GOT3 (cell line): ENCODE measurements around the gene BCDIN3D.
"Not testable (repeated sequence)": the region's sequence is repeated elsewhere in the genome, so short reads cannot be mapped to it uniquely, and the experiment has no call there.

Experiments used
- DNase-seq: peaks from one replicate; lab custom pipeline; 2025; ENCODE audit warnings: mixed read lengths; lab: John Stamatoyannopoulos, UW

Gene BCDIN3D

GRCh38 chr12:49842519-49843352, at the start of gene BCDIN3D:
Gene BCDIN3D (minus strand): TSS chr12:49843106. CDS start chr12:49843087, 19 bp downstream.
- DNase-seq, result peak; percentile 85

GRCh38 chr12:49892084-49892731, 49.3 kb upstream of the BCDIN3D start:
- no peak for DNase-seq

- DNase-seq, result no peak
Measured at GRCh38 chr12:49891476-49891875, 48.6 kb upstream of the BCDIN3D start.

- DNase-seq, result no peak
Measured at GRCh38 chr12:49891012-49891411, 48.1 kb upstream of the BCDIN3D start.

- no peak for DNase-seq
Measured at GRCh38 chr12:49890096-49890461, 47.2 kb upstream of the BCDIN3D start.

- no peak for DNase-seq
Measured at GRCh38 chr12:49889361-49890095, 46.6 kb upstream of the BCDIN3D start.

- DNase-seq, result no peak
Measured at GRCh38 chr12:49888461-49889151, 45.7 kb upstream of the BCDIN3D start.

- DNase-seq, result no peak
Measured at GRCh38 chr12:49887536-49888401, 44.9 kb upstream of the BCDIN3D start.

GRCh38 chr12:49887091-49887490, 44.2 kb upstream of the BCDIN3D start:
- DNase-seq, result no peak

GRCh38 chr12:49885663-49886461, 43.0 kb upstream of the BCDIN3D start:
- no peak for DNase-seq

GRCh38 chr12:49885118-49885517, 42.2 kb upstream of the BCDIN3D start:
- DNase-seq, result no peak

- no peak for DNase-seq
Measured at GRCh38 chr12:49882851-49883464, 40.1 kb upstream of the BCDIN3D start.

- no peak for DNase-seq
Measured at GRCh38 chr12:49882248-49882850, 39.4 kb upstream of the BCDIN3D start.

GRCh38 chr12:49881415-49882247, 38.7 kb upstream of the BCDIN3D start:
- no peak for DNase-seq

- DNase-seq, result no peak
Measured at GRCh38 chr12:49880756-49881414, 38.0 kb upstream of the BCDIN3D start.

GRCh38 chr12:49879065-49879464, 36.2 kb upstream of the BCDIN3D start:
- not testable (repeated sequence) for DNase-seq

GRCh38 chr12:49878021-49878420, 35.1 kb upstream of the BCDIN3D start:
- no peak for DNase-seq

- DNase-seq, result no peak
Measured at GRCh38 chr12:49877066-49877465, 34.2 kb upstream of the BCDIN3D start.
